ENCODE data around the gene STAC2.
A peak's percentile ranks its signal among the peaks of the same experiment; 100 is the strongest.

Gene STAC2

GRCh38 chr17:39196808-39197291 lies 28.9 kb downstream of the STAC2 start:
- Histone ChIP-seq H4K20me1 (ENCODE audit: control insufficient read depth, insufficient read depth, low read depth, low read length) (peaks cover 12% of the 10 kb centered on the region), H3K79me2 (ENCODE audit: control insufficient read depth, low read length) (peaks cover 48% of the 10 kb centered on the region), H3K4me3 (ENCODE audit: low read length) (peak overlapping the region; percentile 100), H3K9me3 (ENCODE audit: control insufficient read depth, insufficient read depth, low read length) (no peaks in the 10 kb centered on the region), H3K4me1 (ENCODE audit: control insufficient read depth, low read length) (peaks cover 46% of the 10 kb centered on the region), H3K9me2 (replicated peaks; ENCODE audit: control insufficient read depth, low read length) (no peaks in the 10 kb centered on the region), H3K27ac (ENCODE audit: low read depth, low read length) (peak overlapping the region; percentile 48), H3K27me3 (ENCODE audit: control insufficient read depth, low read length) (no peaks in the 10 kb centered on the region), H3K36me3 (ENCODE audit: control insufficient read depth, low read length) (peaks cover 62% of the 10 kb centered on the region), H3K4me2 (ENCODE audit: low read length) (peak overlapping the region; percentile 98), H3F3A (ENCODE audit: control insufficient read depth, insufficient read depth) (peaks cover 33% of the 10 kb centered on the region)
- TF ChIP-seq CTCF (IDR thresholded peaks at IDR 0.05; ENCODE audit: low read depth, low read length, poor library complexity, severe bottlenecking) = no peak
- TF ChIP-seq EZH2phosphoT487 (IDR thresholded peaks at IDR 0.05; ENCODE audit: borderline replicate concordance, low read length) = no peak

GRCh38 chr17:39196241-39196807 lies 29.4 kb downstream of the STAC2 start:
- H3K4me3 ChIP-seq (ENCODE audit: low read length) = peak overlapping the region; percentile 100
- no peaks in the 10 kb centered on the region for H3K9me2 ChIP-seq (replicated peaks; ENCODE audit: control insufficient read depth, low read length)
- H3K79me2 ChIP-seq (ENCODE audit: control insufficient read depth, low read length) = peaks cover 43% of the 10 kb centered on the region
- H3K36me3 ChIP-seq (ENCODE audit: control insufficient read depth, low read length) = peaks cover 62% of the 10 kb centered on the region
- H3F3A ChIP-seq (ENCODE audit: control insufficient read depth, insufficient read depth) = peaks cover 28% of the 10 kb centered on the region
- TF ChIP-seq CTCF (IDR thresholded peaks at IDR 0.05; ENCODE audit: low read depth, low read length, poor library complexity, severe bottlenecking) (no peak), EZH2phosphoT487 (IDR thresholded peaks at IDR 0.05; ENCODE audit: borderline replicate concordance, low read length) (no peak)
- no peak overlapping the region; the same call in 1 of the 2 replicates for H3K27ac ChIP-seq (ENCODE audit: low read depth, low read length)
- H3K4me2 ChIP-seq (ENCODE audit: low read length) = peak overlapping the region; percentile 98
- no peaks in the 10 kb centered on the region for H3K27me3 ChIP-seq (ENCODE audit: control insufficient read depth, low read length)
- H4K20me1 ChIP-seq (ENCODE audit: control insufficient read depth, insufficient read depth, low read depth, low read length) = peaks cover 9% of the 10 kb centered on the region; the same call in 1 of the 2 replicates
- peaks cover 40% of the 10 kb centered on the region for H3K4me1 ChIP-seq (ENCODE audit: control insufficient read depth, low read length)
- no peaks in the 10 kb centered on the region for H3K9me3 ChIP-seq (ENCODE audit: control insufficient read depth, insufficient read depth, low read length)

GRCh38 chr17:39195568-39196160 lies 30.1 kb downstream of the STAC2 start:
- H3F3A ChIP-seq (ENCODE audit: control insufficient read depth, insufficient read depth) = peaks cover 21% of the 10 kb centered on the region
- H3K36me3 ChIP-seq (ENCODE audit: control insufficient read depth, low read length) = peaks cover 59% of the 10 kb centered on the region
- no peaks in the 10 kb centered on the region for H3K9me3 ChIP-seq (ENCODE audit: control insufficient read depth, insufficient read depth, low read length)
- no peak for TF ChIP-seq EZH2phosphoT487 (IDR thresholded peaks at IDR 0.05; ENCODE audit: borderline replicate concordance, low read length)
- TF ChIP-seq CTCF (IDR thresholded peaks at IDR 0.05; ENCODE audit: low read depth, low read length, poor library complexity, severe bottlenecking) = no peak
- peaks cover 36% of the 10 kb centered on the region for H3K4me1 ChIP-seq (ENCODE audit: control insufficient read depth, low read length)
- no peak overlapping the region; the same call in 1 of the 2 replicates for H3K27ac ChIP-seq (ENCODE audit: low read depth, low read length)
- H4K20me1 ChIP-seq (ENCODE audit: control insufficient read depth, insufficient read depth, low read depth, low read length) = peaks cover 5% of the 10 kb centered on the region; the same call in 1 of the 2 replicates
- peaks cover 36% of the 10 kb centered on the region for H3K79me2 ChIP-seq (ENCODE audit: control insufficient read depth, low read length)
- H3K4me2 ChIP-seq (ENCODE audit: low read length) = peak overlapping the region; percentile 98
- peak overlapping the region; percentile 100 for H3K4me3 ChIP-seq (ENCODE audit: low read length)
- H3K27me3 ChIP-seq (ENCODE audit: control insufficient read depth, low read length) = no peaks in the 10 kb centered on the region
- H3K9me2 ChIP-seq (replicated peaks; ENCODE audit: control insufficient read depth, low read length) = no peaks in the 10 kb centered on the region

Measured in DOHH2 (cell line).